NCI-H345 treated with DMSO at 0.1 percent for 48 hours (cell line): ENCODE data around the gene GGT1.
"Not testable (repeated sequence)": the region's sequence is repeated elsewhere in the genome, so short reads cannot be mapped to it uniquely, and the experiment has no call there.

Experiments used
- DNase-seq: peaks from one replicate; lab custom pipeline; 2025; ENCODE audit not compliant: unreplicated experiment; lab: John Stamatoyannopoulos, UW

GGT1 gene

DNA sequence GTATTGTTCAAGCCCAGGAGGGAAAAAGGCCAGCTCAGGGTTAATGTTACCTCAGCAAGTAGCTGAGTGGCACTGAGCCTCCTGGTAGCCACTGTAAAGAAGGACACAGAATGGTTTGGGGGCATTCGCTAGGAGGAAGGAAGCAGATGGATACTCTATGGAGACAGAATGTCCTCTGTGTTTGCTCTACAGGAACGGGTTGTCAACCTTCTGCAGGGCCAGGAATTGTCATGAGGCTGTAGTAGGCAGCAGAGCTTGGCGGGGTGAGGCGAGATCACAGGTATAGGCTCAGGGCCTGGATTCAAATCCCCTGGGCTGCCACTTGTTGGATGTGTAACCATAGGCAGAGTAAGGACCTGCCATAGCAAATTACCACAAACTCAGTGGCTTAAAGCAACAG is 7.1 kb upstream of the GGT1 start:
- no peak for DNase-seq

DNA sequence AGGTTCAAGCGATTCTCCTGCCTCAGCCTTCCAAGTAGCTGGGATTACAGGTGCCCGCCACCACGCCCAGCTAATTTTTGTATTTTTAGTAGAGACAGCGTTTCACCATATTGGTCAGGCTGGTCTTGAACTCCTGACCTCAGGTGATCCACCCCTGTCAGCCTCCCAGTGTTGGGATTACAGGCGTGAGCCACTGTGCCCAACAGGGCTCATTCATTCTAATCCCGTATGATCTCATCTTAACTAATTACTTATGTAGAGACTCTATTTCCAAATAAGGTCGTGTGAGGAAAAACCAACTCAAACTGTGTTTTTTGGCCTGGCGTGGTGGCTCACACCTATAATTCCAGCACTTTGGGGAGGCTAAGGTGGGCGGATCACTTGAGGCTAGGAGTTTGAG is 5.9 kb upstream of the GGT1 start:
- DNase-seq = not testable (repeated sequence)

DNA sequence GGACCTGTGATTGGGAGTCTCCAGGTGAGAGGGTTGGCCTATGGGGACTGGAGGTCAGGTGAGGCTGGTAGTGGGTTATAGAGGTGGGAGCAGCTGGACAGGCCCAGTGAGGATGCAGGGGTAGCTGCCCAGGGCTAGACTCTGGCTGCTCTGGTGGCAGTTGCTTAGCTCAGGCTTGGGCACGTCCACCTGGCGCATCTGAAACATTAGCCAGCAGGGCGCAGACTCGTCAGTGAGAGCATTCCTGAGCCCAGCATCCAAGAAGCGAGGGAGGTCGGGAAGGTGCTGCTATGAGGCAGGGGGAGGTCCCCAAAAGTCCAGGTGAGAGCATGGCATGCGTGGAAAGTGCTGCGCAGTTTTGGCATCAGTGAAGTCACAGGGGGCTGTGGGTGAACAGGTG is 3.5 kb upstream of the GGT1 start:
- no peak for DNase-seq

DNA sequence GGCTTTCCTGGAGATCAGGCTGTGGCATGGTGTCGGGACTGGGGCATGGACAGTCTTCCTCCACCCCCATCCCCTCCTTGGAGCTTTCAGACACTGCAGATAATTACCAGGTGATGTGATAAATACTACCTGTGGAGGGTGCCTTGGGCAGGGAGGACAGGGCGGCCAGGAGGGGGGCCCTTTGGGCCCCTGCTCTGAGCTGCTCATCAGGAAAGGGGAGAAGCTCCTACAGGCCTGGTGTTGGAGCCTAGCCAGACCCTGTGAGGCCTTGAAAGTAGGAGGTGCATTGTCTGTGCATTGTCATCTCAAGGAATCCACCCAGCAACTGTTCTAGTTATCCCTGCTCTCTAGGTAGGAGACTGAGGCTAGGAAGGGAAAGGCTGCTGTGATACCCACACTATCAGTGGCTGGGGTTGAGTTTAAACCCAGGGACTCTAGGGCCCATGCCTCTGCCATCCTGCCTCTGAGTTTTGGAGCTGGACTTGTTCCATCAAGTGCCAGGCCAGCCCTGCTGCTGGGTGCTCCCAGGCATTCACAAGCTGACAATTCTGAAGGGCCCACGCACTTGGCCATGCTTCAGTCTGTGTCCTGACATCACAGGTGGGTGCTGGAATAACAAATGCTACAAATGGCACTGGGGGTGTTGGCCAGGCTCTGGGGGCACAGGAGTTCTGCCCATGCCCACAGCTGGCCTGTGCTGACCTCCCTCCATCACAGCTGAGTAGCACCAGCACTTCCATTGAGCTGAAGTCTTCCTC is 2.9 kb upstream of the GGT1 start:
- DNase-seq = not testable (repeated sequence)

DNA sequence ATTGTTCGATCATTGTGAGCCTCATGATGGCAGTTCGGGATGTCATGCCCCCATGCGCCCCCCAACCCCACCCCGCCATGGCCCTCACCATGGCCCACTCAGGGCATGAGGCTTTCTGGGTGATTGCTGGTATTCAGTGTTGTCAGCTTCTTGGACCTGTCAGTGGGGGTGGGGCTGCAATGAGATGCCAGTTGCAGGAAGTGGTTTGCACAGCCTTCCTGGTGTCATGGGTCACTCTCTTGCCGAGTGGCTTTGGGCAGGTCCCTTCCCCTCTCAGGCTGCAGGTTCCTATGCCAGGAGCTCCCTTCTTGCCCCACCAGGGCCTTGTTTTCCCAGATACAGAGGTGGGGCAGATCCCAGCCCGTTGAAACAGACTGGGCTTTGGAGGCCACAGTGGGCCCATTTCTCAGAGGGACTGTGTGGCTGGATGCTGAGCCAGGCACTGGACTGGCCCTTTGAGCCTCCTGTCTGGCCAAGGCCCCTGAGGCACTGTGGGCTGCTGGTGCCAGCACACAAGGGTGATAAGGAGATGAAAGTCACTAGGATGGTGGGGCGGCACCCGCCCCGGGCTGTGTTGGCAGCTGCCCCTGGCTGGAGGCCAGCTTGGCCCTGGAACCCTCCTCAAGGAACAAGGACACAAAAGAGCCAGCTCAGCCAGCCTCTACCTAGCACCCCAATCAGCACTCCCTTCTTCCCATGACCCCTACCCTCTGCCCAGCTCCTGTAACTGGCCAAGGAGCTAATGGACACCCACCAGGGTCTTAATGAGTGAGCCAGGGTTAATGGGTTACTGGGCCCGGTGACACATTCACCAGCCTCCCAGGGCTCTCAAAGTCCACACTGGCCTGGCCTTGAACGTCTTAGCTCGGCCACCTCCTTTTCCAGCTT is 1.5 kb upstream of the GGT1 start:
- no peak for DNase-seq

DNA sequence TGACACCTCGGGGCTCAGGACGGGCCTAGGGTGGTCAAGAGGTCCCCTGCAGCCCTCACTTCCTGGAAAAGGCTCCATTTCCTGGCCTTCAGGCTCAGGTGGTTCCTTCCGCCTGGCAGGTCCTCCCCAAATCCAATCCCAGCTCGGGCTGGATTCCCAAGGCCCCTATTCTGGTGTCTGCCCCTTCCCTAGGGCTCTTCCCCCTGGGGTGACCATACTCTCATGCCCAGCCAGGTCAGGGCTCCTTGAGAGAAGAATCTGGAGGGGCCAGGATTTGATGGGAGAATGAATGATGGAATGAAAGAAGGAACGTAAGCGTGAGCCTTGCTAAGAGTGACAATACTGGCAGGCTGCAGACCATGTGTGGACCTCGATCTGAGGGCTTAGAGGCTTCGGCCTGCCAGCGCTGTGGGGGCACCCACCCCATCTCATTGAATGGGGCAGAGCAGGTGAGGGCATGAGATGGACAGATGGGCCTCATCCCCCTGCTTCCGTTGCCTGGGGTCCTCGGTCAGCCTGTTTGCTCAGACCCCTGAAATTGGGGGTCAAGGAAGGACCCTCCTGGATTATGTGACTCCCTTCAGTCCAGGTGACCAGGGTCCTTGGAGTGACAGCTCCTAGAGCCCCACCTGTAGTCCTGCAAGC is 766 bp upstream of the GGT1 start:
- DNase-seq = not testable (repeated sequence)

DNA sequence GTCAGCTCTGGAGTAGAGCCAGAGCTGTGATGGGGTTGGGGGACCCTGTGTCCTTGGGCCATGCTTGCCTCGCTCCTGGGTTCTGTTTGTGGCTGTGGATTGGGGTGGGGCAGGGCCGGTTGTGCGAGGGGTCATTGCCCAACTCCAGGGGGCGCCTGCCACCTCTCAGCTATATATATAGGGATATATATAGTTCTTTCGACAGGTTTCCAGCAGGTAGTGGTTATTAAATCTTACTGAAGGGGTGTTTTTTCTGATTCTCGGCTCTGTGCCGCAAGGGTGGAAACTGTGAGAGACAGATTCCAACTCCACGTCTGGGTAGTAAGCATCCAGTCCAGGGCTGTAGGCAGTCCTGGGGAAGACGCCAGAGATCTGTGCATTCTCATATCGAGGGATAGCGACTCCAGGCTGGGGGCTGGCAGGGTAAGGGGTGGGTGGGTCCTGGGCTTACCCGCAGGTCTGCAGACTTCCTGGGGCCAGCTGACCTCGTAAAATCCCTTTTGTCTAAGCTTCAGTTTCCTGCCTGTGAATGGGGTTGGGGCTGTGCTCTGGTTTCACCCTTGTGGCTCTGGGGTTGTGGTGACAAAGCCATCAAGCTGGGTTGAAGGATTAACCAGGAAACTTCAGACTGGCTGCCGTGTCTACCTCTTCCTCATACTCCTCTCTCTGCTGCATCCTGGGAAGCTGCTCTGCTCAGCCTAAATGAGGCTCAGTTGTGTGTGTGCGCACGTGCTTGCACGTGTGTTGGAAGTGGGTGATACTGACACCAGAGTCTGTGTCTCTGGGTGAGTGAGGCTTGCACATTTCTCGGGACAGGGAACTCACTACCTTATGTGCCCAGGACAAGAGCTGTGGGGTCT is 1.0 kb downstream of the GGT1 start:
- not testable (repeated sequence) for DNase-seq

DNA sequence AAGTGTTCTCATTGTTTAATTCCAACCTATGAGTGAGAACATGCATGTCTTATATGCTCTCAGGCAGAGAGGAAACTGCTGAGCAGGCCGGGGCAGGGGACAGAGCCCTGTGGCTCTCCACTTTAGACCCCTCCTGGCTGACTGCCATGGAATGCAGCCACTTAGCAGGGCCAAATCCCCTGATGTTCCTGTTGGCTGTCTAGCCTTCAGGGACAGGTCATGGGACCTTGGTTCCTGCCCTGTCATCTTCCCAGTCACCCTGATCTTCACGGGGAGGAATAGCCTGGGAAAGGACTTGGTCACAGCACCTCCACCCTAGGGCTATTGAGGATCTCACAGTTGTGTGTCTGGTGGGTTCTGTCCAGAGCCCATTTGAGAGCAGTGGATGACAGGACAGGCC is 3.3 kb downstream of the GGT1 start:
- not testable (repeated sequence) for DNase-seq

DNA sequence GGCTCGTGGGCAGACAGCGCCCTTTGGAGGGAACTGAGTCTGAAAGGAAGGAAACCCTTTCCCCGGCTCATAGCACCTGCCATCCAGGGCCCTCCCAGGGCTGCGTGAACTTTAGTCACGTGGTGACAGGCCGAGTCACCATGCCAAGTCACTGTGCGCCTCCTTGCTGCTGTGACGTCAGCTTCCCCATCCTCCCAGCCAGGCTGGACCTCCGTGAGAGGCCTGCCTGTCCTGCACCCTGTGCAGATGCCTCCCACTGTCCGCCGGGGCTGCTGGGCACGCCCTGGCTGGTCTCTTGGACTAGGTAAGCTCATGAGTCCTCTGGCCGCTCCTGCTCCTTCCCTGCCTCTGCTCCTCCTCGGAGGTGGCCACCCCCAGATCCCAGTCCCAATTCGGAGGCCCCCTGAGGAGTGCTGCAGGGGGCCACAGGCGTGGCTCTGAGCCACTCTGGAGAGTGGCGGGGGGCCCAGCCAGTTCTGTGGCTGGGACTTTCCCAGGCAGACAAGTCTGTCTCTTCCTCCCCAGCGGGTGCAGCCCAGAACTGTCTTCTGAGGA is 4.5 kb downstream of the GGT1 start:
- not testable (repeated sequence) for DNase-seq

DNA sequence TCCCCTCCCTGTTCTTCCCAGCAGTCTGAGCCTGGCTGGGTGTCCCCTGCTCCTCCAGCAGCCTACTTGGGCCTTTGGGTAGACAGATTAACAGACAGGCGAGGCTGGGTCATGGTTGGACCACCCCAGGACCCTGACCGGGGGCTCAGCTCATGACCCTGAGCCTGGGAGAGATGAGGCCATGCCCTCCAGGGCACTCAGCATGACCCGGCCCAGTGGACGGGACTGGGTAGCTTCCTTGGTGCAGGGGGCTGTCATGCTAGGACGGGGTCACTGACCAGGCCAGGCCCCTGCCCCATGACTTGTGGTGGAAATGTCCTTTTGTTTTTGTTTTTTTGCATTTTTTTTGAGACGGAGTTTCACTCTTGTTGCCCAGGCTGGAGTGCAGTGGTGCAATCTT is 5.3 kb downstream of the GGT1 start:
- DNase-seq = not testable (repeated sequence)

DNA sequence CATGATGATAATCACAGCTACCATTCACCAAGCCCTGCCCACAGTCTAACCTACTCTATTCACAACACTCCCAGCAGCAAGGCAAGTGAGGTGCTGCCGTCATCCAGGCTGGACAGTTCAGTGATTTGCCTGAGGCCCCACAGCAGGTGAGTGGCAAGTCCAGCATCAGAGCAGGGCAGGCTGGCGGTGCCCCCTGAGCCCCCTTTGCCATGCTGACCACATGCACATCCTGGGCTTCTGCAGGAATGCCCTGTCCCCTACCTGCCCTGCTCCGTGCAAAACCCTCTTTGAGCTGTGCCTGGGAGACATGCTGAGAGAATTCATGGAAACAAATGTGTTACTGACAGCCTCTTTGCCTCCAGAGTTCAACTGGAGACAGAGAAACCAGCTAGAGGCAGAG is 6.9 kb downstream of the GGT1 start:
- not testable (repeated sequence) for DNase-seq

DNA sequence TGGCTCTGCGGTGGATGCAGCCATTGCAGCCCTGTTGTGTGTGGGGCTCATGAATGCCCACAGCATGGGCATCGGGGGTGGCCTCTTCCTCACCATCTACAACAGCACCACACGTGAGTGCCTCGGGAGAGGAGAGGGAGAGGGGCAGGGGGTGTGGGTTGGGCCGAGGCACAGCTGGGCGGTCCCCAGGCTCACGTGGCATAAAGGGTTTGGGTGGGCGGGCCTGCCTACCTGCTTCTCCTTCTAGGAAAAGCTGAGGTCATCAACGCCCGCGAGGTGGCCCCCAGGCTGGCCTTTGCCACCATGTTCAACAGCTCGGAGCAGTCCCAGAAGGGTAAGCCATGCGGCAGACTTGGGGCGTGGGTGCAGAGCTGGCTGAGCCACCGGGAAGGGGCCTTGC is 11.8 kb downstream of the GGT1 start:
- not testable (repeated sequence) for DNase-seq

DNA sequence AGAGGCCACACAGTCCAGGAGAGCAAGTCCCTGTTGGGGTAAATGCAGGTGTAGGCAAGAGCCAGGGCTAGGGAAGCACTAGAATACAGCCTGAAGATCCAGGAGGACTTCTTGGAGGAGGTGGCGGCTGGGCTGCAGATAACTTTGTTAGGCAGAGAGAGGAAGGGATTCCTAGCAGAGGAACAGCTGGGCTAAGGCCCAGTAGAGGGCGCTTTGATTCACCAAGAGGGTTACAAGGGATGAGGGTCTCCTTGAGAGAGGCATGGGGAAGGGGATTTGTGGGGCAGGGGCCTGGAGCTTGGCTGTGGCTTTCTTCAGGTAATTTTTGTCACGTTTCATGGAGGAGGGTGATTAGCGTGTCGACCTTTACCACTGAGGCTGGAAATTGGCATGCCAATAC is 18.3 kb downstream of the GGT1 start:
- DNase-seq = not testable (repeated sequence)

DNA sequence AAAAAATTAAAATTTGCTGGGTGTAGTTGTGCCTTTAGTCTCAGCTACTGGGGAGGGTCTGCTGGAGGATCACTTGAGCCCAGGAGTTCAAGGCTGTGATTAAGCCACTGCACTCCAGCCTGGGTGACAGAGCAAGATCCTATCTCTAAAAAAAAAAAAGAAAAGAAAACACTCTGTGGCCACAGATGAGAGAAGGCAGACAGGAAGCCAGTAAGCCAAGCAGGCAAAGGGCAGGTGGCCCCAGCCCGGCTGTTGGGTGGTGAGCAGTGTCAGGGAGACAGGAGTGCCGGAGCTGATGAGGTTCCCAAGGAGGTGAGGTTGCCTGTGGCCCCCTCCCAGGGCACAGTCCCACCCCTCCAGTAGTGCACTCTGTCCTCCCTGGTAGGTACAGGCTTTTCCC is 19.6 kb downstream of the GGT1 start:
- not testable (repeated sequence) for DNase-seq

DNA sequence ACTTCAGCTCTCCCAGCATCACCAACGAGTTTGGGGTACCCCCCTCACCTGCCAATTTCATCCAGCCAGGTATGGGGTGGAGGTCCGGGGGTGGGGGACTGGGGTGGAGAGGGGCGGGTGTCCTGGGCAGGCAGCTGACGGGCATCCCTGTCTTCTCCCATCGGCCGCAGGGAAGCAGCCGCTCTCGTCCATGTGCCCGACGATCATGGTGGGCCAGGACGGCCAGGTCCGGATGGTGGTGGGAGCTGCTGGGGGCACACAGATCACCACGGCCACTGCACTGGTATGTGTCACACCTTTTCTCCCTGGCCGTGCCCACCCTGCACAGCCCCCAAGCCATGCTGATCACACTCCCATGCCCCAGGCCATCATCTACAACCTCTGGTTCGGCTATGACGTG is 24.9 kb downstream of the GGT1 start:
- not testable (repeated sequence) for DNase-seq

DNA sequence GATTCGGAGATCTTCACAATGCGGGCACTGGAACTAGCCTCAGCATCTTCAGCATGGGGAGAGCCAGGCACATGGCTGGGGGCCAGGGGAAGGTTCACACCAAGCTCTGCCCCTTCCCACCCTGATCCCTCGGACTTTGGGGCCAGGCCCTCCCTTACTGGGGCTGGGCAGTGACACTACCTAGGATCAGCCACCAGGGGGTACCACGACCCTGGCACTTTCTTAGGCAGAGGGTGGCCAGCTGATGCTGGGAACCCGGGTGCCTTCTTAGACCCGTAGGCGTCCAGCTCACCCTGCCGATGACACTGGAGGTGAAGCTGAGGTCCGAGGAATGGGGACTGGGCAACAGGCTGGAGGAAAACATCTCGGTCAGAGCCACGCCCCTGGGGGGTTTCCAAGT is 26.1 kb downstream of the GGT1 start:
- not testable (repeated sequence) for DNase-seq

DNA sequence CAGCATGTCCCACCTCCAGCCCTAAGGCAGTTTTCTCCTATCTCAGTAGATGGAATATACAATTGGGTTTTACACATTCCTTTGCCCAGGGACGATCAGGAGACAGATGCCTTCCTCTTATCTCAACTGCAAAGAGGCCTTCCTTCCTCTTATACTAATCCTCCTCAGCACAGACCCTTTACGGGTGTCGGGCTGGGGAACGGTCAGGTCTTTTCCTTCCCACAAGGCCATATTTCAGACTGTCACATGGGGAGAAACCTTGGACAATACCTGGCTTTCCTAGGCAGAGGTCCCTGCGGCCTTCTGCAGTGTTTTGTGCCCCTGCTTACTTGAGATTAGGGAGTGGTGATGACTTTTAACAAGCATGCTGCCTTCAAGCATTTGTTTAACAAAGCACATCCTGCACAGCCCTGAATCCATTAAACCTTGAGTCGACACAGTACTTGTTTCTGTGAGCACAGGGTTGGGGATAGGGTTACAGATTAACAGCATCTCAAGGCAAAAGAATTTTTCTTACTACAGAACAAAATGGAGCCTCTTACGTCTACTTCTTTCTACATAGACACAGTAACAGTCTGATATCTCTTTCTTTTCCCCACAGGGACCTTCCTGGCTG is 27.9 kb downstream of the GGT1 start:
- DNase-seq = not testable (repeated sequence)

DNA sequence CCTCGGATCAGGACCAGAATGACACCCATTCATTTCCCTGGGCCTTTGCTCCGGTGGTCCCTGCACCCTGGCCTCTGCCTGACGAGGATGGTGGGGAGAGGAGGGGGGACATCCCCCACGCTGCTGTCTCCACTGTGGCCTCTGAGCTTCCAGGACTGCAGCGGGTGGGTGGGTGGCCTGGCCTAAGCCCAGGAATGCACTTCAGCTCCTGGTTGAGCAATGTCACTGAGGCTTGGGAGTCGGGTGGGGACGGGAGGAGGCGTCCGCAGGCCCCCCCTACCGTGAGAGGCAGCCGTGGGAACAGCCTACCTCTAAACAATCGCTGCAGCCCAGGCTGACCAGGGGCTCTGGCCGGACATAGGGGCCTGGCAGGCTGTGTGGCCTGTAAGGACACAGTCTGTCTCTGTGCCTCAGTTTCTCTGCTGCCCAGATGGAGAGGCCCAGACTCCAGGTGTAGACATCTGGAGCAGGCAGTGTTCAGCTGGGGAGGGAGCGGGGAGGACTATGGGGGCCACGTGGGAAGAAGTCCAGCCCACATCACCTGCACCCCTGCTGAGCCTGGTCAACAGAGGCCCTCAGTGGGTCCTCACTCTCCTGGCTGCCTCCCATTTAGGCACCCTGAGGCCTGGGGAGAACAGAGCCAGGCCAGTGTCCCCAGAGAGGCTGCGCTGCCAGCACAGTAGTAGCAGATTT is 28.6 kb downstream of the GGT1 start:
- DNase-seq = not testable (repeated sequence)

DNA sequence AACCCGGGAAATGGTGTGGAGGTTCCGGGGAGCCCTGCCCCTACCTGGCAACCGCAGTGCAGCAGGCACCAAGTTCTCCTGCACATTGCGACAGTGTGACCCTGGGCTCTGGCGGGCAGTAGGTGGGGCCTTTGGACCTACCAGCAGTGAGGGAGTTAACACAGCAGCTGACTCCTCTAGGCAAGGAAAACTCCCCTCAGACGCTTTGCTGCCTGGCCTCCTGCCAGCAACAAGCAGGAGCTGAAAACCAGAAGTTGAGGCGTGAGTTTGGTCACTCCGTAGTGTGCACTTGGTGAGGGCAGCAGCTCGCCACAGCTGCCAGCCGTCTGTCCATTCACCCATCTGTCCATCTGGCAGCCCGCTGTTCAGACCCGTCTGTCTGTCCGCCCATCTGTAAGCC is 29.6 kb downstream of the GGT1 start:
- DNase-seq = not testable (repeated sequence)
